K562 (cell line): ENCODE measurements around the gene CDRT4. TPM values are rescaled to one million over a fixed set of nuclear protein-coding genes. Genes with fewer than 3 reads are reported as not detected.

Source experiments
- ATAC-seq: fragments of 200-7000 bp; cut with Tn5 transposase; 3 replicates; pipeline ENCODE4 v1.9.1; 2020; ENCODE audit warnings: moderate library complexity
- BruUV-seq: library from RNA; stranded (reverse); fragments of 400-500 nt; replicated peaks from 2 replicates; lab custom pipeline; 2021; lab: Mats Ljungman, UMichigan
- CTCF ChIA-PET: fragments of 300-600 bp; formaldehyde crosslinking; extraction: SDS; loops from one replicate; lab custom pipeline; 2021; ENCODE audit warnings: low intra/inter-chr PET ratio; lab: Yijun Ruan, JAX
- POLR2A ChIA-PET: fragments of 300-600, 350-650 bp; sonication (Branson Sonifier 250); formaldehyde crosslinking; extraction: SDS; loops from one replicate; lab custom pipeline; 2021; ENCODE audit warnings: antibody characterized with exemption, inconsistent platforms; lab: Yijun Ruan, JAX
- DNase-seq, 4 experiments: peaks; one replicate each; pipeline versions ENCODE4 v3.0.0 to v3.0.0-alpha.2; 2011 to 2018; ENCODE audit warnings: low spot score in 3 of 4, mixed read lengths in 3 of 4; ENCODE audit errors: extremely low read depth in 1 of 4
- FAIRE-seq: peaks from 2 replicates; lab custom pipeline; 2011; peaks lifted over from hg19 to GRCh38; lab: Jason Lieb, UNC
- H2AFZ ChIP-seq: 2 replicates; pipeline ENCODE4 v1.6.0; 2011; ENCODE audit warnings: low read depth, low read length, control low read depth, inconsistent platforms
- H3K27ac ChIP-seq: fragments of 200-600 bp; 3 replicates; pipeline ENCODE4 v1.8.0; 2011; ENCODE audit warnings: low read depth, mild to moderate bottlenecking, control low read depth, inconsistent platforms, low read length, moderate library complexity, mixed read lengths; ENCODE audit errors: extremely low read depth
- H3K27me3 ChIP-seq, 2 experiments: fragments of 300-600 bp in 1 of 2; 2 replicates in 1 of 2; 3 replicates in 1 of 2; pipeline versions ENCODE4 v1.6.0 to v1.8.0; 2011; ENCODE audit warnings: inconsistent platforms in 2 of 2, low read length in 2 of 2, mild to moderate bottlenecking in 1 of 2, mixed read lengths in 1 of 2, moderate library complexity in 1 of 2; ENCODE audit not compliant: control insufficient read depth in 2 of 2, insufficient read depth in 2 of 2
- H3K36me3 ChIP-seq: fragments of 300-600 bp; 3 replicates; pipeline ENCODE4 v1.8.0; 2011; ENCODE audit warnings: mild to moderate bottlenecking, low read length, inconsistent platforms; ENCODE audit not compliant: control insufficient read depth, insufficient read depth
- H3K4me1 ChIP-seq, 2 experiments: fragments of 200-600 bp in 1 of 2; replicated peaks in 1 of 2; 2 replicates in 1 of 2; 3 replicates in 1 of 2; pipeline versions ENCODE4 v1.5.1 to v1.8.0; 2011; ENCODE audit warnings: inconsistent platforms in 2 of 2, low read length in 2 of 2, mild to moderate bottlenecking in 1 of 2, mixed read lengths in 1 of 2, moderate library complexity in 1 of 2; ENCODE audit not compliant: control insufficient read depth in 2 of 2, insufficient read depth in 2 of 2
- H3K4me2 ChIP-seq: 2 replicates; pipeline ENCODE4 v1.6.1; 2011; ENCODE audit warnings: low read length, control low read depth, inconsistent platforms, mixed read lengths; ENCODE audit not compliant: insufficient read depth
- H3K4me3 ChIP-seq: fragments of 200-600 bp; sonication (generic), shearing (Covaris generic); 2 replicates; pipeline ENCODE4 v1.5.1; 2016; ENCODE audit warnings: control low read depth, inconsistent platforms
- H3K79me2 ChIP-seq: fragments of 200-600 bp; 3 replicates; pipeline ENCODE4 v1.8.0; 2011; ENCODE audit warnings: low read length, inconsistent platforms; ENCODE audit not compliant: control insufficient read depth, insufficient read depth
- H3K9ac ChIP-seq, 2 experiments: 2 replicates each; pipeline versions ENCODE4 v1.6.0 to v1.6.1; 2011; ENCODE audit warnings: low read depth in 2 of 2, low read length in 2 of 2, control low read depth in 1 of 2, inconsistent platforms in 1 of 2, mild to moderate bottlenecking in 1 of 2, mixed read lengths in 1 of 2; ENCODE audit not compliant: insufficient read depth in 1 of 2
- H3K9me1 ChIP-seq: one replicate; pipeline ENCODE4 v1.6.0; 2011; ENCODE audit warnings: inconsistent platforms, mild to moderate bottlenecking, low read length, moderate library complexity; ENCODE audit not compliant: control insufficient read depth, insufficient read depth
- H3K9me3 ChIP-seq: replicated peaks from 2 replicates; pipeline ENCODE4 v1.5.1; 2011; ENCODE audit warnings: low read depth, low read length, inconsistent platforms; ENCODE audit not compliant: control insufficient read depth, insufficient read depth
- H4K20me1 ChIP-seq: replicated peaks from 2 replicates; pipeline ENCODE4 v1.6.1; 2011; ENCODE audit warnings: low read length, inconsistent platforms, mixed read lengths; ENCODE audit not compliant: control insufficient read depth, insufficient read depth
- BACH1 ChIP-seq: fragments of 200-800 bp; sonication (Bioruptor generic); IDR thresholded peaks from 2 replicates; pipeline ENCODE4 v1.6.1; 2016; ENCODE audit warnings: missing genetic modification characterization, missing compliant biosample characterization
- CHD4 ChIP-seq: fragments of 200-600 bp; sonication (generic); IDR thresholded peaks from 3 replicates; pipeline ENCODE4 v1.6.1; 2012; ENCODE audit warnings: low read depth, mild to moderate bottlenecking, mixed read lengths, low read length, inconsistent platforms; ENCODE audit not compliant: insufficient read depth, insufficient replicate concordance, poor library complexity, severe bottlenecking
- DACH1 ChIP-seq: fragments of 450-650 bp; IDR thresholded peaks from 2 replicates; pipeline ENCODE4 v1.6.1; 2018; ENCODE audit not compliant: partially characterized antibody
- ERF ChIP-seq: fragments of 450-650 bp; formaldehyde crosslinking; IDR thresholded peaks from 2 replicates; pipeline ENCODE4 v1.4.0; 2020; ENCODE audit warnings: mild to moderate bottlenecking, mixed read lengths
- FOXP1 ChIP-seq: sonication (generic); formaldehyde crosslinking; IDR thresholded peaks from 2 replicates; pipeline ENCODE4 v1.8.0; 2022; ENCODE audit warnings: mild to moderate bottlenecking, missing genetic modification reagents
- IFI16 ChIP-seq: fragments of 250-450 bp; sonication (Bioruptor Pico); IDR thresholded peaks from 2 replicates; pipeline ENCODE4 v2.1.2; 2022; ENCODE audit warnings: mild to moderate bottlenecking, inconsistent platforms
- POLR2A ChIP-seq: fragments of 450-650 bp; conservative IDR thresholded peaks from 2 replicates; pipeline ENCODE4 v1.6.1; 2016
- RBM34 ChIP-seq: fragments of 200-400 bp; formaldehyde crosslinking; IDR thresholded peaks from 2 replicates; pipeline ENCODE4 v1.6.1; 2018; ENCODE audit warnings: low read length, borderline replicate concordance; ENCODE audit not compliant: insufficient read depth
- RFX7 ChIP-seq: fragments of 250-450 bp; sonication (Bioruptor Pico); IDR thresholded peaks from 2 replicates; pipeline ENCODE4 v1.5.1; 2021; ENCODE audit warnings: mild to moderate bottlenecking
- TARDBP ChIP-seq: fragments of 450-650 bp; IDR thresholded peaks from 2 replicates; pipeline ENCODE4 v1.6.1; 2016
- ZNF444 ChIP-seq: fragments of 250-450 bp; sonication (Bioruptor Pico); IDR thresholded peaks from 2 replicates; pipeline ENCODE4 v1.4.0; 2020; ENCODE audit warnings: mild to moderate bottlenecking, moderate library complexity
- ZNF644 ChIP-seq: fragments of 200-800 bp; sonication (Bioruptor generic); IDR thresholded peaks from 2 replicates; pipeline ENCODE4 v1.6.1; 2016; ENCODE audit warnings: low read depth, missing genetic modification characterization, missing compliant biosample characterization
- WGBS: fragments of 100-300 bp; shearing (Covaris generic); methylation state at CpG from one replicate; pipeline ENCODE4 v1.1.6; 2016; ENCODE audit warnings: low coverage, mixed read lengths; ENCODE audit not compliant: insufficient coverage; ENCODE audit errors: missing lambda C conversion rate; 5-methylcytosine and 5-hydroxymethylcytosine counted together
- in situ Hi-C: fragments of 300-500 bp; cut with MboI; formaldehyde crosslinking; loops from 4 replicates; pipeline ENCODE4 v1.15.0; 2018; ENCODE audit warnings: inconsistent platforms, mixed read lengths
- intact Hi-C: fragments of 100-400 bp; cut with micrococcal nuclease; formaldehyde crosslinking; loops from 2 replicates; pipeline ENCODE4 v1.14.2; 2022
- polyA plus RNA-seq, 8 experiments: library from polyadenylated mRNA; depleted of rRNA in 4 of 8; stranded (reverse) in 5 of 8; unstranded in 3 of 8; fragments of >200 nt; fragmentation: Nextera tagmentation in 2 of 8; fragmentation: Illumina TruSeq in 1 of 8; extraction: Ambion mirVana in 2 of 8; extraction: Trizol in 1 of 8; gene quantifications; 2 replicates each; pipeline versions ENCODE4 v1.2.1 to v1.2.3, GENCODE V29; 2011 to 2014; ENCODE audit warnings: inconsistent platforms in 1 of 8, missing spikeins in 1 of 8
- total RNA-seq, 7 experiments: library from RNA; depleted of rRNA in 6 of 7; stranded (reverse); fragments of >200 nt in 6 of 7; fragmentation: Illumina TruSeq in 2 of 7; extraction: Trizol in 2 of 7; gene quantifications; 2 replicates each; pipeline versions ENCODE4 v1.2.1 to v1.2.3, GENCODE V29; 2011 to 2021; ENCODE audit warnings: low replicate concordance in 1 of 7
- TF ChIP-seq, protein P1 (sequence below), 3 experiments: IDR thresholded peaks in 2 of 3; conservative IDR thresholded peaks in 1 of 3; 2 replicates each; pipeline ENCODE4 v1.5.1; 2011 to 2012; ENCODE audit warnings: low read length in 3 of 3, mild to moderate bottlenecking in 3 of 3, control low read depth in 2 of 3, improper control_type of control experiment in 1 of 3, inconsistent platforms in 1 of 3, low read depth in 1 of 3, mixed read lengths in 1 of 3, moderate library complexity in 1 of 3; ENCODE audit not compliant: insufficient read depth in 2 of 3
- TF ChIP-seq, protein P2 (sequence below): fragments of 250-450 bp; sonication (Bioruptor Pico); IDR thresholded peaks from 2 replicates; pipeline ENCODE4 v1.8.0; 2021; ENCODE audit warnings: moderate library complexity, mild to moderate bottlenecking, inconsistent platforms
- TF ChIP-seq, protein P3 (sequence below): fragments of 250-450 bp; sonication (Bioruptor Pico); IDR thresholded peaks from 2 replicates; pipeline ENCODE4 v1.8.0; 2021; ENCODE audit warnings: mild to moderate bottlenecking, moderate library complexity

Gene CDRT4
- total and polyA plus RNA-seq, 9 of the 15 experiments (the other 6 are each of a cell fraction or from before 2014, with no cell fraction given): 1.7 to 6.4 (median 3.5) TPM

DNA sequence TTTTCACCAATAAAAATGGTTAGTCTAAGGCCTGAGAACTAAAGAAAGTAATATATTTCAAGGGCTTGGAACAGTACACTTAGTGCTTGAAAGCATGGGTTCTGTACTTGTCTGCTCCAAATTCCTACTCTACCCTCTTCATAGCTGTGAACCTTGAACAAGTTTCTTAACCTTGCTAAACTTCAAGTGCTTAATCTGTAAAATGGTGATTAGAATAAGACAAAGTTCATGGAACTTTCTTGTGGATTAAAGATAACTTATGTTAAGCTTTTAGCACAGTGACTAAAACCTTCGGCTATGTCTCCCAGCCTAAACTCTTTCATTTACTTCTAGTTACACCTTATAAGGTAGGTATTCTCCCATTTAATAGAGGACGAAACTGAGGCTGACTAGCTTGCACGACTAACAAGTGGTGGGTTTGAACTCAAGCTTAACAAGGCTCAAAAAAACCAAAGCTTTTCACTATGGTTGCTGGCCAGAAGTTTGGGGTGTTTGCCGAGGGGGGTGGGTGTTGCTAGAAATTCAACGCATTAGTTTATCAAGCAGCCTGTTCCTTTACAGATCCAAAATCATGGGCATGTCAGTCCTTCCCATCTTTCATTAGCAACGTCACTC, 28.8 kb downstream of the CDRT4 start:
- no peak for FAIRE-seq
- in situ Hi-C loops: no loop called here

More for the DNA sequence above, 28.8 kb downstream of the CDRT4 start:
- Histone ChIP-seq H3K4me1 (peaks cover 0 to 11% of the 10 kb centered on the region in 2 experiments; a peak in 2 of 5 replicates), H3K36me3 (peaks cover 5% of the 10 kb centered on the region; the same call in 2 of the 3 replicates), H3K27me3 (no peaks in the 10 kb centered on the region), H3K4me2 (no peak overlapping the region), H3K27ac (no peak overlapping the region), H2AFZ (no peak overlapping the region), H3K9me3 (0 out of 2 replicates have a peak, but pooled peaks cover 2% of the 10 kb centered on the region), H3K79me2 (no peaks in the 10 kb centered on the region), H3K4me3 (no peak overlapping the region), H3K9me1 (no peaks in the 10 kb centered on the region), H3K9ac (no peak overlapping the region), H4K20me1 (no peaks in the 10 kb centered on the region)
- BruUV-seq: no TSS peak
- ATAC-seq (no peak), DNase-seq (no peak)
- TF ChIP-seq ERF (no peak), BACH1 (no peak), DACH1 (no peak), RFX7 (CRISPR knock-in tag) (no peak), IFI16 (no peak), FOXP1 (CRISPR knock-in tag) (no peak), ZNF644 (tag) (no peak), POLR2A (no peak), RBM34 (no peak), TARDBP (no peak), CHD4 (no peak), ZNF444 (no peak)
- TF ChIP-seq, protein P1, sequence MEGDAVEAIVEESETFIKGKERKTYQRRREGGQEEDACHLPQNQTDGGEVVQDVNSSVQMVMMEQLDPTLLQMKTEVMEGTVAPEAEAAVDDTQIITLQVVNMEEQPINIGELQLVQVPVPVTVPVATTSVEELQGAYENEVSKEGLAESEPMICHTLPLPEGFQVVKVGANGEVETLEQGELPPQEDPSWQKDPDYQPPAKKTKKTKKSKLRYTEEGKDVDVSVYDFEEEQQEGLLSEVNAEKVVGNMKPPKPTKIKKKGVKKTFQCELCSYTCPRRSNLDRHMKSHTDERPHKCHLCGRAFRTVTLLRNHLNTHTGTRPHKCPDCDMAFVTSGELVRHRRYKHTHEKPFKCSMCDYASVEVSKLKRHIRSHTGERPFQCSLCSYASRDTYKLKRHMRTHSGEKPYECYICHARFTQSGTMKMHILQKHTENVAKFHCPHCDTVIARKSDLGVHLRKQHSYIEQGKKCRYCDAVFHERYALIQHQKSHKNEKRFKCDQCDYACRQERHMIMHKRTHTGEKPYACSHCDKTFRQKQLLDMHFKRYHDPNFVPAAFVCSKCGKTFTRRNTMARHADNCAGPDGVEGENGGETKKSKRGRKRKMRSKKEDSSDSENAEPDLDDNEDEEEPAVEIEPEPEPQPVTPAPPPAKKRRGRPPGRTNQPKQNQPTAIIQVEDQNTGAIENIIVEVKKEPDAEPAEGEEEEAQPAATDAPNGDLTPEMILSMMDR (IDR thresholded peaks at IDR 0.05 in 2 of 3, conservative IDR thresholded peaks at IDR 0.05 in 1 of 3; ENCODE audit: insufficient read depth in 2 of 3, low read depth in 1 of 3, low read length in 3 of 3): no peak
- TF ChIP-seq, protein P2, sequence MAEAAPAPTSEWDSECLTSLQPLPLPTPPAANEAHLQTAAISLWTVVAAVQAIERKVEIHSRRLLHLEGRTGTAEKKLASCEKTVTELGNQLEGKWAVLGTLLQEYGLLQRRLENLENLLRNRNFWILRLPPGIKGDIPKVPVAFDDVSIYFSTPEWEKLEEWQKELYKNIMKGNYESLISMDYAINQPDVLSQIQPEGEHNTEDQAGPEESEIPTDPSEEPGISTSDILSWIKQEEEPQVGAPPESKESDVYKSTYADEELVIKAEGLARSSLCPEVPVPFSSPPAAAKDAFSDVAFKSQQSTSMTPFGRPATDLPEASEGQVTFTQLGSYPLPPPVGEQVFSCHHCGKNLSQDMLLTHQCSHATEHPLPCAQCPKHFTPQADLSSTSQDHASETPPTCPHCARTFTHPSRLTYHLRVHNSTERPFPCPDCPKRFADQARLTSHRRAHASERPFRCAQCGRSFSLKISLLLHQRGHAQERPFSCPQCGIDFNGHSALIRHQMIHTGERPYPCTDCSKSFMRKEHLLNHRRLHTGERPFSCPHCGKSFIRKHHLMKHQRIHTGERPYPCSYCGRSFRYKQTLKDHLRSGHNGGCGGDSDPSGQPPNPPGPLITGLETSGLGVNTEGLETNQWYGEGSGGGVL: no peak
- TF ChIP-seq, protein P3, sequence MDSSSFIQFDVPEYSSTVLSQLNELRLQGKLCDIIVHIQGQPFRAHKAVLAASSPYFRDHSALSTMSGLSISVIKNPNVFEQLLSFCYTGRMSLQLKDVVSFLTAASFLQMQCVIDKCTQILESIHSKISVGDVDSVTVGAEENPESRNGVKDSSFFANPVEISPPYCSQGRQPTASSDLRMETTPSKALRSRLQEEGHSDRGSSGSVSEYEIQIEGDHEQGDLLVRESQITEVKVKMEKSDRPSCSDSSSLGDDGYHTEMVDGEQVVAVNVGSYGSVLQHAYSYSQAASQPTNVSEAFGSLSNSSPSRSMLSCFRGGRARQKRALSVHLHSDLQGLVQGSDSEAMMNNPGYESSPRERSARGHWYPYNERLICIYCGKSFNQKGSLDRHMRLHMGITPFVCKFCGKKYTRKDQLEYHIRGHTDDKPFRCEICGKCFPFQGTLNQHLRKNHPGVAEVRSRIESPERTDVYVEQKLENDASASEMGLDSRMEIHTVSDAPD (CRISPR knock-in tag): no peak
- 63% methylated on average over 6 of the region's 6 CpGs for WGBS
- ChIA-PET CTCF (no interaction called here), POLR2A (no interaction called here)
- intact Hi-C loops: no loop called here
